A673 (cell line): ENCODE data around the gene ZNF296.

Experiments
- EZH2 ChIP-seq: fragments of 200-600 bp; sonication (generic); IDR thresholded peaks from 2 replicates; pipeline ENCODE4 v1.6.1; 2017; ENCODE audit warnings: borderline replicate concordance, low read depth, mild to moderate bottlenecking, mixed read lengths, antibody characterized with exemption, low read length; ENCODE audit not compliant: poor library complexity, severe bottlenecking
- TF ChIP-seq, protein P1 (sequence below): fragments of 300-800, 200-600 bp; sonication (generic); conservative IDR thresholded peaks from 2 replicates; pipeline ENCODE4 v1.5.1; 2017; ENCODE audit warnings: low read depth, mild to moderate bottlenecking, antibody characterized with exemption, low read length, moderate library complexity, mixed read lengths

DNA sequence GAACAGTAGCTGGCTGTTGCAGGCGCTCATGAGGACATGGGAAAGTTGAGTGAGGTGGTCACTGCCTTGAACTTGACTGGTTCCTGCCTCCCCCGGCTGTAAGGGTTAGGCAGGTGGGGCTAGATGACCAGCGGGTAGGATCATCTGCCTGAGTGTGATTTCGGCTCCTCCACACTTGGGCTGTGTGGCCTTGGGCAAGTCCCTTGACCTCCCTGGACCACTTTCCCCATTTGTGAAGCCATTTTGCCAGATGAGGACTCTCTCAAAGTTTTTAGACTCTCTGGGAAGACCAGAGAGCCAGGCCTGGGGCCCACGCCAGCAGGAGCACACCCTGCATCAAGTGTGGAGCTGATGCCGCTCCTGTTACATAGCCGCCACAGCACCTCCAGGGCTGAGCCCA lies 26.2 kb upstream of the ZNF296 start:
- TF ChIP-seq, protein P1, sequence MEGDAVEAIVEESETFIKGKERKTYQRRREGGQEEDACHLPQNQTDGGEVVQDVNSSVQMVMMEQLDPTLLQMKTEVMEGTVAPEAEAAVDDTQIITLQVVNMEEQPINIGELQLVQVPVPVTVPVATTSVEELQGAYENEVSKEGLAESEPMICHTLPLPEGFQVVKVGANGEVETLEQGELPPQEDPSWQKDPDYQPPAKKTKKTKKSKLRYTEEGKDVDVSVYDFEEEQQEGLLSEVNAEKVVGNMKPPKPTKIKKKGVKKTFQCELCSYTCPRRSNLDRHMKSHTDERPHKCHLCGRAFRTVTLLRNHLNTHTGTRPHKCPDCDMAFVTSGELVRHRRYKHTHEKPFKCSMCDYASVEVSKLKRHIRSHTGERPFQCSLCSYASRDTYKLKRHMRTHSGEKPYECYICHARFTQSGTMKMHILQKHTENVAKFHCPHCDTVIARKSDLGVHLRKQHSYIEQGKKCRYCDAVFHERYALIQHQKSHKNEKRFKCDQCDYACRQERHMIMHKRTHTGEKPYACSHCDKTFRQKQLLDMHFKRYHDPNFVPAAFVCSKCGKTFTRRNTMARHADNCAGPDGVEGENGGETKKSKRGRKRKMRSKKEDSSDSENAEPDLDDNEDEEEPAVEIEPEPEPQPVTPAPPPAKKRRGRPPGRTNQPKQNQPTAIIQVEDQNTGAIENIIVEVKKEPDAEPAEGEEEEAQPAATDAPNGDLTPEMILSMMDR: no peak
- TF ChIP-seq EZH2: no peak
